ENCODE results near the gene EMB. TPM values are rescaled to one million over a fixed set of nuclear protein-coding genes. Genes with fewer than 3 reads are reported as not detected.
"Not testable (repeated sequence)": the region's sequence is repeated elsewhere in the genome, so short reads cannot be mapped to it uniquely, and the experiment has no call there.

EMB gene
- total RNA-seq, 1 experiment from 2014 or later = 11.6 TPM

GRCh38 chr5:50423100-50423799 lies 17.8 kb downstream of the EMB start:
- H2AFZ ChIP-seq; H3K27ac ChIP-seq; H3K9me2 ChIP-seq (ENCODE audit: insufficient read depth); H3K4me3 ChIP-seq; CTCF ChIA-PET; H3K4me2 ChIP-seq; DNase-seq; H4K20me1 ChIP-seq (ENCODE audit: insufficient read depth); H3K27me3 ChIP-seq (ENCODE audit: insufficient read depth, low read depth); H3F3A ChIP-seq (ENCODE audit: insufficient read depth, low read depth); POLR2A ChIA-PET (ENCODE audit: unreplicated experiment); H3K79me2 ChIP-seq (ENCODE audit: low read depth); BruUV-seq (replicated peaks); H3K9me3 ChIP-seq (ENCODE audit: insufficient read depth, low read depth); H3K36me3 ChIP-seq (ENCODE audit: low read depth); H3K4me1 ChIP-seq (replicated peaks; ENCODE audit: insufficient read depth); intact Hi-C loops (cut with micrococcal nuclease; ENCODE audit: unreplicated experiment): not testable (repeated sequence)

DNA sequence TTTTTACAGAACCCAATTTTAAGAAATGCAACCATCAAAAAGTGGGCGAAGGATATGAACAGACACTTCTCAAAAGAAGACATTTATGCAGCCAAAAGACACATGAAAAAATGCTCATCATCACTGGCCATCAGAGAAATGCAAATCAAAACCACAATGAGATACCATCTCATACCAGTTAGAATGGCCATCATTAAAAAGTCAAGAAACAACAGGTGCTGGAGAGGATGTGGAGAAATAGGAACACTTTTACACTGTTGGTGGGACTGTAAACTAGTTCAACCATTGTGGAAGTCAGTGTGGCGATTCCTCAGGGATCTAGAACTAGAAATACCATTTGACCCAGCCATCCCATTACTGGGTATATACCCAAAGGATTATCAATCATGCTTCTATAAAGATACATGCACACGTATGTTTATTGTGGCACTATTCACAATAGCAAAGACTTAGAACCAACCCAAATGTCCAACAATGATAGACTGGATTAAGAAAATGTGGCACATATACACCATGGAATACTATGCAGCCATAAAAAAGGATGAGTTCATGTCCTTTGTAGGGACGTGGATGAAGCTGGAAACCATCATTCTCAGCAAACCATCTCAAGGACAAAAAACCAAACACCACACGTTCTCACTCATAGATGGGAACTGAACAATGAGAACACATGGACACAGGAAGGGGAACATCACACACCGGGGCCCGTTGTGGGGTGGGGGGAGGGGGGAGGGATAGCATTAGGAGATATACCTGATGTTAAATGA lies 19.7 kb downstream of the EMB start:
- H3K27ac ChIP-seq; H4K20me1 ChIP-seq (ENCODE audit: insufficient read depth); intact Hi-C loops (cut with micrococcal nuclease; ENCODE audit: unreplicated experiment); H2AFZ ChIP-seq; H3K36me3 ChIP-seq (ENCODE audit: low read depth); DNase-seq; H3K79me2 ChIP-seq (ENCODE audit: low read depth); H3K9me3 ChIP-seq (ENCODE audit: insufficient read depth, low read depth); H3K4me3 ChIP-seq; H3F3A ChIP-seq (ENCODE audit: insufficient read depth, low read depth); CTCF ChIA-PET; POLR2A ChIA-PET (ENCODE audit: unreplicated experiment); H3K9me2 ChIP-seq (ENCODE audit: insufficient read depth); H3K4me2 ChIP-seq; H3K27me3 ChIP-seq (ENCODE audit: insufficient read depth, low read depth); H3K4me1 ChIP-seq (replicated peaks; ENCODE audit: insufficient read depth); BruUV-seq (replicated peaks): not testable (repeated sequence)

DNA sequence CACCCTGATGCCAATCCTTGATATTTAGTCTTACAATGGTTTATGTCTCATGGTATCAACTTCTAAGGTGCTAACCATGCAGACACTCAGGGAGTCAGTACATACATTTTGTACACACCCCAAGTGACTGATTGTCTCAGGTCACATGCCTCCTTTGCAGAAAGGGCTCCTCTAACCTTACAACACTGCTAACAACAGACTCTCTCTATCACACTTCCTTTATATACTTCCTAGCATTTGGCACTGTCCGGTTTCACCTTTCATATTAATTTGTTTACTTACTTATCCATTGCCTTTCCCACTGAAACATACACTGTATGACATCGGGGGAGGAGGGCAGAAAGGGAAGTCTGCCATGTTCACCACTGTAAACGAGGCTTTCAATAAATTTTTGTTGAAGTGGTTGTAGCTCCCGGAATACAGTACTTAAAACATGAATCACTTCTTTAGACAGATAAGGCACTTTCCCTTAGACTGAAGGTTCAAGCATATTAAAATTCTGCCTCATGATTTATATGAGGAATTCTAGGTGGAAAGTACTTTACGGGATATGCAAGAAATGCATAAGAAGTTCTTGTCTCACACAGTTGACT lies 20.6 kb downstream of the EMB start:
- Histone ChIP-seq H3K27me3 (ENCODE audit: insufficient read depth, low read depth) (no peaks in the 10 kb centered on the region), H3K9me2 (ENCODE audit: insufficient read depth) (no peaks in the 10 kb centered on the region), H3K79me2 (ENCODE audit: low read depth) (no peaks in the 10 kb centered on the region), H4K20me1 (ENCODE audit: insufficient read depth) (no peaks in the 10 kb centered on the region), H3F3A (ENCODE audit: insufficient read depth, low read depth) (no peaks in the 10 kb centered on the region), H3K9me3 (ENCODE audit: insufficient read depth, low read depth) (no peaks in the 10 kb centered on the region), H3K36me3 (ENCODE audit: low read depth) (no peaks in the 10 kb centered on the region), H3K27ac (no peak overlapping the region), H2AFZ (no peak overlapping the region), H3K4me2 (no peak overlapping the region), H3K4me3 (no peak overlapping the region), H3K4me1 (replicated peaks; ENCODE audit: insufficient read depth) (no peaks in the 10 kb centered on the region)
- DNase-seq = no peak
- POLR2A ChIA-PET (ENCODE audit: unreplicated experiment) = no interaction called here
- CTCF ChIA-PET = no interaction called here
- TF ChIP-seq, protein P1, sequence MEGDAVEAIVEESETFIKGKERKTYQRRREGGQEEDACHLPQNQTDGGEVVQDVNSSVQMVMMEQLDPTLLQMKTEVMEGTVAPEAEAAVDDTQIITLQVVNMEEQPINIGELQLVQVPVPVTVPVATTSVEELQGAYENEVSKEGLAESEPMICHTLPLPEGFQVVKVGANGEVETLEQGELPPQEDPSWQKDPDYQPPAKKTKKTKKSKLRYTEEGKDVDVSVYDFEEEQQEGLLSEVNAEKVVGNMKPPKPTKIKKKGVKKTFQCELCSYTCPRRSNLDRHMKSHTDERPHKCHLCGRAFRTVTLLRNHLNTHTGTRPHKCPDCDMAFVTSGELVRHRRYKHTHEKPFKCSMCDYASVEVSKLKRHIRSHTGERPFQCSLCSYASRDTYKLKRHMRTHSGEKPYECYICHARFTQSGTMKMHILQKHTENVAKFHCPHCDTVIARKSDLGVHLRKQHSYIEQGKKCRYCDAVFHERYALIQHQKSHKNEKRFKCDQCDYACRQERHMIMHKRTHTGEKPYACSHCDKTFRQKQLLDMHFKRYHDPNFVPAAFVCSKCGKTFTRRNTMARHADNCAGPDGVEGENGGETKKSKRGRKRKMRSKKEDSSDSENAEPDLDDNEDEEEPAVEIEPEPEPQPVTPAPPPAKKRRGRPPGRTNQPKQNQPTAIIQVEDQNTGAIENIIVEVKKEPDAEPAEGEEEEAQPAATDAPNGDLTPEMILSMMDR (conservative IDR thresholded peaks at IDR 0.05) = no peak
- TF ChIP-seq EZH2 (IDR thresholded peaks at IDR 0.05; ENCODE audit: low read depth) = no peak
- BruUV-seq (replicated peaks) = no TSS peak
- intact Hi-C loops (cut with micrococcal nuclease; ENCODE audit: unreplicated experiment) = no loop called here

DNA sequence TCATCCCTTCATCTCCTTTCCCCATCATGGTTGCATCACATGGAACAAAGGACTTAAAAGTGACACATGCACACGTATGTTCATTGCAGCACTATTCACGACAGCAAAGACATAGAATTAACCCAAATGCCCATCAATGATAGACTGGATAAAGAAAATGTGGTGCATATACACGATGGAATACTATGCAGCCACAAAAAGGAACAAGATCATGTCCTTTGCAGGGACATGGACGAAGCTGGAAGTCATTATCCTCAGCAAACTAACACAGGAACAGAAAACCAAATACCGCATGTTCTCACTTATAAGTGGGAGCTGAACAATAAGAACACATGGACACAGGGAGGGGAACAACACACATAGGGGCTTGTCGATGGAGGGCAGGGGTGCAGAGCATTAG lies 21.4 kb downstream of the EMB start:
- H3K9me2 ChIP-seq (ENCODE audit: insufficient read depth); DNase-seq; H3K4me1 ChIP-seq (replicated peaks; ENCODE audit: insufficient read depth); H3K27ac ChIP-seq; H2AFZ ChIP-seq; CTCF ChIA-PET; H4K20me1 ChIP-seq (ENCODE audit: insufficient read depth); H3K27me3 ChIP-seq (ENCODE audit: insufficient read depth, low read depth); POLR2A ChIA-PET (ENCODE audit: unreplicated experiment); H3K36me3 ChIP-seq (ENCODE audit: low read depth); H3K79me2 ChIP-seq (ENCODE audit: low read depth); H3K4me2 ChIP-seq; BruUV-seq (replicated peaks); H3K9me3 ChIP-seq (ENCODE audit: insufficient read depth, low read depth); intact Hi-C loops (cut with micrococcal nuclease; ENCODE audit: unreplicated experiment); H3F3A ChIP-seq (ENCODE audit: insufficient read depth, low read depth); H3K4me3 ChIP-seq: not testable (repeated sequence)

DNA sequence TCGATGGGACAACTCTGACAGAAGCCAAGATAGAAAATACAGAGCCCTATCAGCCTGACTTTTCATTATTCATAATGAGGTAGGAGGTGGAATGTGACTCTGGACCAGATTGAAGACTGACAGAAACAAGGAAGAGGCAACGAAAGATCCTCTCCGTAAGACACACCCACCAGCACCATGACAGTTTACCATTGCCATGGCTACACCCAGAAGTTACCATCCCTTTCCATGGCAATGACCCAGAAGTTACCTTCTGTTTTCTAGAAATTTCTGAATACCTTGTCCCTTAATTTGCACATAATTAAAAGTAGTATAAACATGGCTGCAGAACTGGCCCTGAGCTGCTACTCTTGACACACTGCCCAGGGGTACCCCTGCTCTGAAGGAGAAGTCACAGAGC lies 24.5 kb downstream of the EMB start:
- POLR2A ChIA-PET (ENCODE audit: unreplicated experiment); H3K9me3 ChIP-seq (ENCODE audit: insufficient read depth, low read depth); CTCF ChIA-PET; BruUV-seq (replicated peaks); H3K4me1 ChIP-seq (replicated peaks; ENCODE audit: insufficient read depth); H3K27ac ChIP-seq; H3F3A ChIP-seq (ENCODE audit: insufficient read depth, low read depth); H3K4me2 ChIP-seq; intact Hi-C loops (cut with micrococcal nuclease; ENCODE audit: unreplicated experiment); H3K4me3 ChIP-seq; H4K20me1 ChIP-seq (ENCODE audit: insufficient read depth); DNase-seq; H3K79me2 ChIP-seq (ENCODE audit: low read depth); H3K36me3 ChIP-seq (ENCODE audit: low read depth); H2AFZ ChIP-seq; H3K27me3 ChIP-seq (ENCODE audit: insufficient read depth, low read depth); H3K9me2 ChIP-seq (ENCODE audit: insufficient read depth): not testable (repeated sequence)
